ENCODE data around the gene GPBAR1. TPM values are rescaled to one million over a fixed set of nuclear protein-coding genes. Genes with fewer than 3 reads are reported as not detected.

The GPBAR1 gene
- total RNA-seq: 0.54 TPM

GRCh38 chr2:218260742-218261422 is at the start of gene GPBAR1:
GPBAR1 (plus strand) TSS chr2:218261015; CDS start chr2:218262725, 1,710 bp downstream.
- DNase-seq (ENCODE audit: low read depth in 2 of 3, low spot score in 2 of 3): no peak

GRCh38 chr2:218214116-218214515 is 46.7 kb upstream of the GPBAR1 start:
- DNase-seq (ENCODE audit: low read depth in 2 of 3, low spot score in 2 of 3): no peak

- no peak for DNase-seq (ENCODE audit: low read depth in 2 of 3, low spot score in 2 of 3)
Observed at GRCh38 chr2:218216336-218216673, 44.5 kb upstream of the GPBAR1 start.

- DNase-seq (ENCODE audit: low read depth in 2 of 3, low spot score in 2 of 3): peak; percentile 93 to 98 (median 97)
Observed at GRCh38 chr2:218216674-218217359, 44.0 kb upstream of the GPBAR1 start, which contains the start of gene ARPC2. ARPC2 (plus strand) TSS chr2:218217189; CDS start chr2:218217471, 282 bp downstream.

- DNase-seq (ENCODE audit: low read depth in 2 of 3, low spot score in 2 of 3): peak in 2 of 3 donors; percentile 62 to 65
Observed at GRCh38 chr2:218217360-218218267, 43.2 kb upstream of the GPBAR1 start.

- DNase-seq (ENCODE audit: low read depth in 2 of 3, low spot score in 2 of 3): peak in 2 of 3 donors; percentile 53 to 76
Observed at GRCh38 chr2:218218268-218219185, 42.3 kb upstream of the GPBAR1 start.

GRCh38 chr2:218219934-218220333 is 40.9 kb upstream of the GPBAR1 start:
- DNase-seq (ENCODE audit: low read depth in 2 of 3, low spot score in 2 of 3): no peak

- DNase-seq (ENCODE audit: low read depth in 2 of 3, low spot score in 2 of 3): peak in 2 of 3 donors; percentile 18 to 48
Observed at GRCh38 chr2:218221000-218221399, 39.8 kb upstream of the GPBAR1 start.

- no peak for DNase-seq (ENCODE audit: low read depth in 2 of 3, low spot score in 2 of 3)
Observed at GRCh38 chr2:218223046-218223445, 37.8 kb upstream of the GPBAR1 start.

- no peak for DNase-seq (ENCODE audit: low read depth in 2 of 3, low spot score in 2 of 3)
Observed at GRCh38 chr2:218224186-218224585, 36.6 kb upstream of the GPBAR1 start.

- no peak for DNase-seq (ENCODE audit: low read depth in 2 of 3, low spot score in 2 of 3)
Observed at GRCh38 chr2:218226903-218227302, 33.9 kb upstream of the GPBAR1 start.

GRCh38 chr2:218228366-218229090 is 32.3 kb upstream of the GPBAR1 start:
- no peak for DNase-seq (ENCODE audit: low read depth in 2 of 3, low spot score in 2 of 3)

- DNase-seq (ENCODE audit: low read depth in 2 of 3, low spot score in 2 of 3): peak in 2 of 3 donors; percentile 70 to 76
Observed at GRCh38 chr2:218229239-218229638, 31.6 kb upstream of the GPBAR1 start.

GRCh38 chr2:218229851-218230250 is 31.0 kb upstream of the GPBAR1 start:
- no peak for DNase-seq (ENCODE audit: low read depth in 2 of 3, low spot score in 2 of 3)

- peak in 2 of 3 donors; percentile 27 to 43 for DNase-seq (ENCODE audit: low read depth in 2 of 3, low spot score in 2 of 3)
Observed at GRCh38 chr2:218230882-218231281, 29.9 kb upstream of the GPBAR1 start.

- no peak for DNase-seq (ENCODE audit: low read depth in 2 of 3, low spot score in 2 of 3)
Observed at GRCh38 chr2:218233543-218233942, 27.3 kb upstream of the GPBAR1 start.

GRCh38 chr2:218234521-218234920 is 26.3 kb upstream of the GPBAR1 start:
- no peak for DNase-seq (ENCODE audit: low read depth in 2 of 3, low spot score in 2 of 3)

- no peak for DNase-seq (ENCODE audit: low read depth in 2 of 3, low spot score in 2 of 3)
Observed at GRCh38 chr2:218235017-218235416, 25.8 kb upstream of the GPBAR1 start.

GRCh38 chr2:218236829-218237228 is 24.0 kb upstream of the GPBAR1 start:
- DNase-seq (ENCODE audit: low read depth in 2 of 3, low spot score in 2 of 3): no peak

All from hematopoietic multipotent progenitor cell (in vitro differentiated cells).